ENCODE results near the gene MSGN1. TPM values are rescaled to one million over a fixed set of nuclear protein-coding genes. Genes with fewer than 3 reads are reported as not detected.
"Not testable (repeated sequence)": the region's sequence is repeated elsewhere in the genome, so short reads cannot be mapped to it uniquely, and the experiment has no call there.

MSGN1 gene
- total RNA-seq, 2 experiments from 2014 or later: not detected

DNA sequence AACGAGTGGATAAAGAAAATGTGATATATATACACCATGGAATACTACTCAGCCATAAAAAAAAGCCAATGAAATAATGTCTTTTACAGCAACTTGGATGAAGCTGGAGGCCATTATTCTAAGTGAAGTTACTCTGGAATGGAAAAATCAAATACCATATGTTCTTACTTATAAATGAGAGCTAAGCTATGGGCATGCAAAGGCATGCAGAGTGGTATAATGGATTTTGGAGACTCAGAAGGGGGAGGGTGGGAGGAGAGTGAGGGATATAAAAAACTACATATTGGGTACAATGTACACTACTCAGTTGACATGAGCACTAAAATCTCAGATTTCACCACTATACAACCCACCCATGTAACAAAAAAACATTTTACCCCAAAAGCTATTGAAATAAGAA, 1.7 kb upstream of the MSGN1 start:
- Mint-ChIP-seq H3K36me3 (no peaks in the 10 kb centered on the region), H3K4me3 (no peak overlapping the region), H3K27me3 (peaks cover 38% of the 10 kb centered on the region), H3K9me3 (ENCODE audit: low read depth) (no peaks in the 10 kb centered on the region), H3K4me1 (peaks cover 10% of the 10 kb centered on the region), H3K27ac (no peak overlapping the region)
- ATAC-seq (no peak), DNase-seq (no peak)
- CTCF ChIA-PET: no interaction called here

DNA sequence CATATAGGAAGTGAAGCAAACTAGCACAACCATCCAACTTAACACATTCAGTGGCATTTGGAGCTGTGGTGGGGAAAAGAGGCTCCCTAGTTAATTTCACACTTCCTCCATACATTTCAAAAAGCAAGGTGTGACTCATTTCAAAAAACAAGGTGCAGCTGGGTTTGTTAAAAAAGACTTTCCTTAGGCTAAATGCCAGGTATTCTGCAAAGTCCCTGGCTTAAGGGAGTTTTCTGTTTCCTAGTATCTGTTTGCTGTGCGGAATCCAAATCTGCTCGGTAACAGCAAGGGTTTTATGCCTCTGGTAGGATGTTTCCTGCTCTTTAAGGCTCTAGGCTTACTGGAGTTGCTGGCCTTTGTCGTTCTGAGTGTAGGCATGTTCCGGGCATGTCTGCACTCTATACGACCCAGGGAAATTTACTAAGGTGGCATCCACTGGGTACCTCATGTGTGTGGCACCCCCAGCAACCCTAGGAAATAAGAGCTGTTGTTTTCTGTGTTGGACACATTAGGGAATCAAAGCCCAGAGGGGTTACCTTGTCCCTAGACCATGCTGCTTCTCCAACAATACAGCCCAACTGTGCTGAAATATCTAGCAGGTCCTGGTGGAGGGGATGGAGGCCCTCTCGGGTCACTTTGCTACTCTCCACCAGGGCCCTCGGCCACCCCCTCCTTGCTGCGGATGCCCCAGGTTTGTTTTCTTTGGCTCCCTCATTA, 634 bp upstream of the MSGN1 start:
- Mint-ChIP-seq H3K4me3 (no peak overlapping the region), H3K36me3 (no peaks in the 10 kb centered on the region), H3K27ac (no peak overlapping the region), H3K4me1 (peaks cover 10% of the 10 kb centered on the region), H3K9me3 (ENCODE audit: low read depth) (no peaks in the 10 kb centered on the region), H3K27me3 (peaks cover 43% of the 10 kb centered on the region)
- CTCF ChIA-PET: no interaction called here
- DNase-seq (no peak), ATAC-seq (no peak)

DNA sequence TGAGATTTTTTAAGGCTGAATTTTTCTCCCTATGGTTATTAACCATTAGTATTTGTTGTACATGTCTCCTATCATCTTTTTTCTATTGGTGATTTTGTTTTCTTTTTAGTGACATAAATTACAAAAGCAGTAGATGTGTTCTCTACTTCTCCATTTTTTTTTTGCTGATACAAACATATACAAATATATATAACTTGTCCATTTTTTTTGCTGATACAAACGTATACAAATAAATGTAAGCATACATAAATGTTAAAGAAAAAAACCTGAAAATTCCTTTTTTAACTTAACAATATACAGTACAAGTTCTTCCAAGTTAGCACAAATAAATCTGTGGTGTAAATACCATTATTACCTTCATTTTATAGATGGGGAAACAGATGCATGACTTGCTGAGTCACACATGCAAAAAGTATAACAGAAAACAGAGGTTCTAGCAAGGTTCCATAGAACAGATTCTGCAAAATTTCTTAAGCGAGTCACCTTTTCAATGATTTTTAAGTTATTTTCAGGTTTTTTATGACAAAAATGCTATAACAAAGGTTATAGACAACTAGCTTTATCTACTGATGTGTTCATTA, 2.1 kb downstream of the MSGN1 start:
- H3K4me3 Mint-ChIP-seq: no peak overlapping the region
- H3K36me3 Mint-ChIP-seq: no peaks in the 10 kb centered on the region
- ATAC-seq (no peak), DNase-seq (no peak)
- H3K27me3 Mint-ChIP-seq: peaks cover 45% of the 10 kb centered on the region
- peaks cover 18% of the 10 kb centered on the region for H3K4me1 Mint-ChIP-seq
- H3K9me3 Mint-ChIP-seq (ENCODE audit: low read depth): no peaks in the 10 kb centered on the region
- no peak overlapping the region for H3K27ac Mint-ChIP-seq
- CTCF ChIA-PET: no interaction called here

DNA sequence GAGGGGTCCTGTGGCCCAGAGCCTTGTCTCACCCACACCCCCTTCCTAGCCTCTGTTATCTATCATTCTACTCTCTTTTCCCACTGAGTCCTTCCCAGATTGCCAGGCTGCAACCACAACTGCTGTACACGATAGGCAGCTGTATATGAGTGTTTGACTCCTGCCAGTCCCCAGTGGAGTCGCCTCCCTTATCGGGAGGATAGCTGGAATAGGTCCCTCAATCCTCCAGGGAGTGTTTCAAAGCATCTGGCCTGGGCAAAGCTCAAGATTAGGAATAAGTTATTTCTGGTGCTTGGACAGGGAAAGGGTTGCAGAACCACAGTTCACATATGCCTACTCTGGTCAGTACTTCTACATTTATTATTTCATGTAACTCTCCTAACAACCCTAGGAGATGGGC, 4.8 kb downstream of the MSGN1 start:
- CTCF ChIA-PET: interaction anchor here (0.9 kb wide), 1 partner anchor 27 kb away, joined by 3 read pairs; no protein-coding TSS in a partner anchor
- no peaks in the 10 kb centered on the region for H3K9me3 Mint-ChIP-seq (ENCODE audit: low read depth)
- H3K4me1 Mint-ChIP-seq: peaks cover 8% of the 10 kb centered on the region
- H3K27ac Mint-ChIP-seq: no peak overlapping the region
- no peaks in the 10 kb centered on the region for H3K36me3 Mint-ChIP-seq
- no peak for ATAC-seq
- peaks cover 31% of the 10 kb centered on the region for H3K27me3 Mint-ChIP-seq
- no peak overlapping the region for H3K4me3 Mint-ChIP-seq
- no peak for DNase-seq

DNA sequence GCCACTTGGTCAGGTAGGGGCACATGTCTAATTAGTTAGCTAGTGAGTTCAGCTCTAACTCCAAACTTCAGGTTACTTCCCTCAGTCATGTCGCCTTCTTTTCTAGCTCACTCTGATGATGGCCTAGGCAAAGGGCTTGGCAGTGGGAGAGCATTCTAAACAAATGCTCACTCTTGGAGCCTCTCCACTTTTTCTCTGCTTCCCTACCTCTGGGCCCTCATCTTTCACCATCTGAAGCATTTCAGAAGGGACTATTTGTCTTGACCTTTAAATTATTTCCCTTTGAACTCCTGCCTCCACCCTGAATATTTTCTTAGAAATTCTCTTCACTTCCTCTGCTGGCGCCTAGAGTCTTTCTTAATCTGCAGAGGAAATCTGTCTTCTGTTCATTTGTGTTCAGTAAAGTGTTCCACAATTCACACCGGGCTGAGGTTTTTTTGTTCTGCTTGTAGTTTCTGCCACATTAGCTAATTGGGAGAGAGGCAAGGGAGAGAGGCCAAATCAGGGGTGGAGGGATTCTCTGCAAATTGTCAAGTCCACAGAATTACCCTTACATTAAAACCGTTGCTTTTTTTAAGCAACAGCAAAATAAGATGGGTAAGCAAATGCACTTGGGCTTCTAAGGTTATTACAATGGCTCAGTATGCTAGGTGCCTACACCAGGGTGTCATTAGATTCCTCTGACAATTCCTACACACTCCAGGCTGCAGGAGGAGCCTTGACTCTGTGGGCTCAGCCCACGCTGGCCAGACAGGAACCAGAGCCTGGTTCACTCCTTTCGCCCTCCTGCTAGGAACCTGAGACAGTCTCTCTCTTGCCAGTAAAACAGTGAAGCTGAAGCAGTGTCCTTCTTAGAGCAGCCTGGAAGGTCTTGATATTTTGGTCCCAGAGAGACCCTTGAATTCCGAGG, 5.5 kb downstream of the MSGN1 start:
- CTCF ChIA-PET: interaction anchor here (0.9 kb wide), 1 partner anchor 26 kb away, joined by 3 read pairs; no protein-coding TSS in a partner anchor
- H3K4me1 Mint-ChIP-seq: peaks cover 8% of the 10 kb centered on the region
- no peak for ATAC-seq
- no peak for DNase-seq
- no peak overlapping the region for H3K27ac Mint-ChIP-seq
- no peaks in the 10 kb centered on the region for H3K36me3 Mint-ChIP-seq
- no peaks in the 10 kb centered on the region for H3K9me3 Mint-ChIP-seq (ENCODE audit: low read depth)
- H3K4me3 Mint-ChIP-seq: no peak overlapping the region
- H3K27me3 Mint-ChIP-seq: peaks cover 31% of the 10 kb centered on the region

DNA sequence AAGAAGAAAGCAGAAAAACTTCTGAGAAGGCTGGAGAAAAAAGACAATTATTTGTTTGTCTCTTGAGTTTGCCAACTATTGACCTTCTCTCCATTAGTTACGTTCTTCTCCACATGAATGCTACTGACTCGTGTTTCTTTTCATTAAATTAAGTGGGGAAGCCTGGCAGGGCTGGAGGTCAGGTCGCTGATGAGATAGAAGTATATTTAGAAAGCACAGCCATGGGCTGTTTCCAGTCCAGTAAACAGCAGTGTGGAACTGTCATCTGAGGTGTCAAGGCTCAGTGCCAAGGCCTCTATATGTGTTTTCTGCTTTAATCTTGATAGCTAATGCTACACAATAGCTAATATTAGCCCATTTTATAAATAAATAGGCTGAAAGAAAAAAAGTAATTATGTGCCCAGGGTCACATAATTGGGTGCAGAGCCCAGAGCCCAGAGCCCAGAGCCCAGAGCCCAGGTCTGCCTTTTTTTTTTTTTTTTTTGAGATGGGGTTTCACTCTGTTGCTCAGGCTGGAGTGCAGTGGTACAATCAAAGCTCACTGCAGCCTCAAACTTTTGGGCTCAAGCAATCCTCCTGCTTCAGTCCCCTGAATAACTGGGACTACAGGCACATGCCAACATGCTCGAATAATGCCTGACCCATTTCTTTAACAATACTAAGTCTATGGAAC, 6.3 kb downstream of the MSGN1 start:
- peaks cover 8% of the 10 kb centered on the region for H3K4me1 Mint-ChIP-seq
- peaks cover 29% of the 10 kb centered on the region for H3K27me3 Mint-ChIP-seq
- H3K9me3 Mint-ChIP-seq (ENCODE audit: low read depth): no peaks in the 10 kb centered on the region
- no peak overlapping the region for H3K4me3 Mint-ChIP-seq
- H3K36me3 Mint-ChIP-seq: no peaks in the 10 kb centered on the region
- ATAC-seq (no peak), DNase-seq (no peak)
- H3K27ac Mint-ChIP-seq: no peak overlapping the region
- CTCF ChIA-PET: no interaction called here

DNA sequence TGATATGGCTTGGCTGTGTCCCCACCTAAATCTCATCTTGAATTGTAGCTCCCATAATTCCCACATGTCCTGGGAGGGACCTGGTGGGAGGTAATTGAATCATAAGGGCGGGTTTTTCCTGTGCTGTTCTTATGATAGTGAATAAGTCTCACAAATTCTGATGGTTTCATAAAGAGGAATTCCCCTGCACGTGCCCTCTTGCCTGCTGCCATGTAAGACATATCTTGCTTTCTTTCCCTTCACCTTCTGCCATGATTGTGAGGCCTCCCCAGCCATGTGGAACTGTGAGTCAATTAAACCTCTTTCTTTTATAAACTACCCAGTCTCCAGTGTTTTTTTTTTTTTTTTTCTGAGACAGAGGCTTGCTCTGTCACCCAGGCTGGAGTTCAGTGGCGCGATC, 7.4 kb downstream of the MSGN1 start:
- H3K36me3 Mint-ChIP-seq; H3K9me3 Mint-ChIP-seq (ENCODE audit: low read depth); H3K27ac Mint-ChIP-seq; H3K4me1 Mint-ChIP-seq; DNase-seq; H3K4me3 Mint-ChIP-seq; ATAC-seq; CTCF ChIA-PET: not testable (repeated sequence)
- peaks cover 37% of the 10 kb centered on the region for H3K27me3 Mint-ChIP-seq

DNA sequence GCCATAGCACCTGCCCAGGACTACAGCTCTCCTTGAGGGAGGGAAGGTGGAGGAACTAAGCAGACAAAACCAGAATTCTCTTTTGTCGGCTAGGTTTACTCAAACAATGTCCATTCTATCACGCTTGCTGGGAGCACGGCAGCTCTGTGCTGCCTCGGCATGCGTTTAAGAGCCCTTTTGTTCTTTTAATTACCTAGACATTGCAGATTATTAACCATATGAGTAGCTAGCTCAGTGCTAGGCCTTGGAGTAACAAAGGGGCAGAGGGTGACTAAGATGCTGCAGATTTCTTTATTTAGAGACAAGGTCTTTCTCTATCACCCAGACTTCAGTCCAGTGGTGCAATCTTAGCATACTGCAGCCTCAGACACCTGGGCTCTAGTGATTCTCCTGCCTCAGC, 11.1 kb downstream of the MSGN1 start:
- H3K27me3 Mint-ChIP-seq: peaks cover 43% of the 10 kb centered on the region
- no peaks in the 10 kb centered on the region for H3K36me3 Mint-ChIP-seq
- no peak overlapping the region for H3K4me3 Mint-ChIP-seq
- no peaks in the 10 kb centered on the region for H3K9me3 Mint-ChIP-seq (ENCODE audit: low read depth)
- DNase-seq (no peak), ATAC-seq (no peak)
- H3K27ac Mint-ChIP-seq: no peak overlapping the region
- CTCF ChIA-PET: no interaction called here
- peaks cover 1% of the 10 kb centered on the region for H3K4me1 Mint-ChIP-seq

DNA sequence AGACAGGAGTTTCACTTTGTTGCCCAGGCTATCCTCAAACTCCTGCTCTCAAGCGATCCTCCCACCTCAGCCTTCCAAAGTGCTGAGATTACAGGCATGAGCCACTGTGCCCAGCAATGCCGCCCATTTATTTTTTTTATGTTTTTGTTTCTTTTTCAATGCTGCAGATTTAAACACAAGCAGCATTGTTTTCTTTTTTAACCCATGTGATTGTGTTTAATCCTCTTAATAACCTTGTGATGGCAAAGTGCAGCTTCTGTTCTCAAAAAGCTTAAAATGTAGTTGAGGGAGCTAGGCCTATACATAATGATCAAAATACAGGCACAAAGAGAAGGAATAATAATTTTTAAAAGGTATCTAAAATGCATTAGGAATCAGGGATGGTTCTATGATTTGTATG, 11.5 kb downstream of the MSGN1 start:
- no peaks in the 10 kb centered on the region for H3K9me3 Mint-ChIP-seq (ENCODE audit: low read depth)
- peaks cover 1% of the 10 kb centered on the region for H3K4me1 Mint-ChIP-seq
- CTCF ChIA-PET: no interaction called here
- DNase-seq (no peak), ATAC-seq (no peak)
- no peak overlapping the region for H3K4me3 Mint-ChIP-seq
- no peak overlapping the region for H3K27ac Mint-ChIP-seq
- no peaks in the 10 kb centered on the region for H3K36me3 Mint-ChIP-seq
- peaks cover 43% of the 10 kb centered on the region for H3K27me3 Mint-ChIP-seq

DNA sequence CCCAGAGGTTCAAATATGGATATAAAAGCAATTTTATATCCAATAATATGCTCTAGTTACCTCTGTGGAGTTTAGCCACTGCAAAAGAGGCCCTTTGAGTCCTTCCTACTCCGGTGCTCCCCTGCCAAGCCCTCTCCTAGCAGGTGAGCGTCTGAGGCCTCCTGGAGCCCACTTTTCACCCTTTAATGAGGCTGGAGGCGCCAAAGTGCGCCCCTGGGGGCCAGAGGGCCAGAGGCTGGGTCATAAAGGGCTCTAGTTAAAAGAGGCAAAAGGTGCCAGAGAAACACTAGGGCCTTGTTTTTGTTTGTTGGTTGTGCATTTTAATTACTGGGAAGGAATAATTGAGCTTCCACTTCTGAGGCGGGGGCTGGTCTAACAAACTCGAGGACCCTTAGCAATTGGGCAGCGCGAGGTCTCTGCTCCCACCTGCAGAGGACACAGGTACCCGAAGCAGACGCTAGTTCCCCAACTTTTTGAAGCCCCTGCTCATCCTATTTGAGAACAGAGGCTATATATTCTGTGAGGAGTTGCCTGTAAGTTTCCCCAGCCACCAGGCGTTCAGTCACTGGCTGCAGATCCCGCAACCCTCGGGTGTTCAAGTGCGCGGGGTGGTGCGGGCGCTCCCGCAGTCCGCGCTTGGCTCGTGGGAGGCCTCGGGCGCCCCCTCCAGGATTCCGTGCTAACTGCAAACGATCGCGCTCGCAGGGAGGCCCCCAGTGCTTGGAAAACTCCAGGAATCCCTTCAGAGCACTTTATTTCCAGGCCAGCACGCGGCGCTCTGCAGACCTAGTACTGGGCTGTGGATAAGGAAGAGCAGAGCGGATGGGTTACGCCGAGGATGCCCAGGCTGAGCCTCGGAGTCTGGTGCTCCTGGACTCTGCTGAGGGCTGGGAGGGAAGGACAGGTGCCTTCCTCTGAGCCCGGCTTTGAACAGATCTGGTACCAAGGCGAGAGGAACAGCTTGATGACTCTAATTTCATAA, 14.1 kb downstream of the MSGN1 start:
- Mint-ChIP-seq H3K27me3 (peaks cover 44% of the 10 kb centered on the region), H3K4me3 (no peak overlapping the region), H3K36me3 (no peaks in the 10 kb centered on the region), H3K9me3 (ENCODE audit: low read depth) (no peaks in the 10 kb centered on the region), H3K4me1 (peaks cover 1% of the 10 kb centered on the region), H3K27ac (no peak overlapping the region)
- peak; percentile 86 for ATAC-seq
- CTCF ChIA-PET: interaction anchor here (0.7 to 2.1 kb wide), 5 partner anchors 62 to 184 kb away, joined by 3 to 12 read pairs (median 3); no protein-coding TSS in a partner anchor
- peak; percentile 53 for DNase-seq

DNA sequence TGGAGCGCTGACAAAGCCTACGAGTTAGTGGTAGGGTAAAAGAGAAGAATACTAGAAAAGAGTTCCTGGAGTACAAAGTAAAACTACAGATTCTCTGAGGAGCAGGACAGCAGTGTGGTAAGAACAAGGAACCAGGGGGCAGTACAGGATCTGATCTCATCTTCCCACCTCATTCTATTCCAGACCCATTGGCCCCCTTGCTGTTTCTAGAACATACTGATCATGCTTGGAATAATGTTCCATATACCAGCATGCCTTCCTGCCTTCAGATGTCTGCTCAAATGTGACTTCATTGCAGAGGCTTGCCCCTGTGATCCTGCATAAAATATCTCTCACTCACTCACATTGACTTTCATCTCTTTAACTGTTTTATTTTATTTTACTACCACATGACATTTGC, 19.3 kb downstream of the MSGN1 start:
- H3K36me3 Mint-ChIP-seq: no peaks in the 10 kb centered on the region
- DNase-seq (no peak), ATAC-seq (no peak)
- CTCF ChIA-PET: no interaction called here
- H3K4me3 Mint-ChIP-seq: no peak overlapping the region
- peaks cover 39% of the 10 kb centered on the region for H3K27me3 Mint-ChIP-seq
- H3K4me1 Mint-ChIP-seq: no peaks in the 10 kb centered on the region
- H3K9me3 Mint-ChIP-seq (ENCODE audit: low read depth): no peaks in the 10 kb centered on the region
- H3K27ac Mint-ChIP-seq: no peak overlapping the region

DNA sequence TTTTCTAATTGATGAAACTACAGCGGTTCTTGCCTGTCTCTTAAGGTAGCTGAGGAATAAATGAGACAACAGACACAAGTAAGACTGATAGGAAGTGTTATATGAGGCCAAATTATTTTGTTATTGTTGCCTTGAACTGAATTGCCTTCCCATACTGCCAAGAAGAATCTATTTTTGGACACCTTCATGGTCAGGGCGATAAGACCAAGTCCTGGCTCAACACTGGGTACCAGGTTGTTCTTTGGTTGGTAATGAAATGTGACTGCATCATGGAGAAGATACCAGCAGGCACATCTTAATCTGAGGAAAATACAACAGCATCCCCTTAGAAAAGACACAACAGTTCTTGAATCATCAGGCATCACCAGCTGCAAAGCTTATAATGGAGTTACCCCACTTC, 23.7 kb downstream of the MSGN1 start:
- ATAC-seq (no peak), DNase-seq (no peak)
- H3K9me3 Mint-ChIP-seq (ENCODE audit: low read depth): no peaks in the 10 kb centered on the region
- H3K4me3 Mint-ChIP-seq: no peak overlapping the region
- no peaks in the 10 kb centered on the region for H3K4me1 Mint-ChIP-seq
- peaks cover 28% of the 10 kb centered on the region for H3K27me3 Mint-ChIP-seq
- no peak overlapping the region for H3K27ac Mint-ChIP-seq
- CTCF ChIA-PET: no interaction called here
- H3K36me3 Mint-ChIP-seq: no peaks in the 10 kb centered on the region
